PFSK-1 (cell line): ENCODE results near the gene ZNF202.

Experiments
- FOXP2 ChIP-seq: optimal IDR thresholded peaks from 2 replicates; pipeline ENCODE3; 2011; ENCODE audit warnings: borderline replicate concordance, control low read depth, inconsistent platforms; ENCODE audit not compliant: insufficient read depth; ENCODE audit errors: extremely low read length, extremely low read depth
- POLR2AphosphoS5 ChIP-seq: IDR thresholded peaks from 2 replicates; pipeline ENCODE4 v1.6.1; 2012; ENCODE audit warnings: low read depth, mild to moderate bottlenecking, control low read depth, low read length, moderate library complexity
- REST ChIP-seq, 2 experiments: IDR thresholded peaks; 2 replicates each; pipeline versions ENCODE4 v1.6.1 to v1.8.0; 2011 to 2012; ENCODE audit warnings: low read depth in 2 of 2, low read length in 2 of 2, control low read depth in 1 of 2, inconsistent platforms in 1 of 2, mild to moderate bottlenecking in 1 of 2, moderate library complexity in 1 of 2; ENCODE audit not compliant: insufficient read depth in 1 of 2
- SIN3A ChIP-seq: IDR thresholded peaks from 2 replicates; pipeline ENCODE4 v1.6.1; 2012; ENCODE audit warnings: mild to moderate bottlenecking, low read length, moderate library complexity, borderline replicate concordance; ENCODE audit not compliant: insufficient read depth
- TAF1 ChIP-seq: IDR thresholded peaks from 2 replicates; pipeline ENCODE4 v1.6.1; 2012; ENCODE audit warnings: low read length, control low read depth, borderline replicate concordance; ENCODE audit not compliant: insufficient read depth

Gene ZNF202

GRCh38 chr11:123683428-123684170 lies 57.9 kb downstream of the ZNF202 start:
- TF ChIP-seq FOXP2 (no peak), SIN3A (no peak), TAF1 (no peak), POLR2AphosphoS5 (no peak), REST (IDR thresholded peaks at IDR 0.05; ENCODE audit: insufficient read depth in 1 of 2, low read depth in 2 of 2, low read length in 2 of 2) (no peak)

DNA sequence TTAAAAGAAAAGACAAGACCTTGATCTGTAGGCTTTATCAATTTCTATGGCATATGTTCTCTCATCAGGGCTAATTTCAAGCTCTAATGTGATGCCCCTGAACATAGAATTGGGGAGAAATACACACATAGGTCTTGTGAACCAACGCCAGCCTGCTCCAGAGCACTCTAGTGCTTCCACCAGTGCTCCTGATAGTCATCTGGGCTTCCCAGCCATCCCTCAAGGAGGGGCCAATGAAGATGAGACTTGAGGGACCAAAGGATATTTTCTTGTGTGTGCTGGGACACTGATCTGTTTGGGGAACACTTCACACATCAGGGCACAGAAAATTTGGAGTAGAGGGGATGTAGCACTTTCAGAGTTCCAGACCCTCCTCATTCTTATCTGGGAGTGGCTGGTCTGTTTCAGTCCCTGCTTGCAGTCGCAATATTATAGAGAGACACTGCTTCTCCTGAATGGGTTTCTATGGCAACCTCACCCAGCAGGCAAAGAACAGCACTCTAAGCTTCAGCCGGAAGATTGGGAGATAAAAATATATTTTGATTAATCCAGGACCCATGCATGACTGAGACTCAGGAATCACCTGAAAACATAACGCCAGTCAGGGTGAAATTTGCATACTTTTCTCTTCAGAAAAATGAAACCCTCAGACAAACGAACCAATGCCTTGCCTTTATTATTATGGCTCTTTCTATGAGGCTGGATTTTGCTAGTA lies 58.6 kb downstream of the ZNF202 start:
- TF ChIP-seq FOXP2 (no peak), SIN3A (no peak), TAF1 (no peak), POLR2AphosphoS5 (no peak), REST (IDR thresholded peaks at IDR 0.05; ENCODE audit: insufficient read depth in 1 of 2, low read depth in 2 of 2, low read length in 2 of 2) (no peak)

GRCh38 chr11:123681030-123681429 lies 60.4 kb downstream of the ZNF202 start:
- TF ChIP-seq TAF1 (no peak), POLR2AphosphoS5 (no peak)

DNA sequence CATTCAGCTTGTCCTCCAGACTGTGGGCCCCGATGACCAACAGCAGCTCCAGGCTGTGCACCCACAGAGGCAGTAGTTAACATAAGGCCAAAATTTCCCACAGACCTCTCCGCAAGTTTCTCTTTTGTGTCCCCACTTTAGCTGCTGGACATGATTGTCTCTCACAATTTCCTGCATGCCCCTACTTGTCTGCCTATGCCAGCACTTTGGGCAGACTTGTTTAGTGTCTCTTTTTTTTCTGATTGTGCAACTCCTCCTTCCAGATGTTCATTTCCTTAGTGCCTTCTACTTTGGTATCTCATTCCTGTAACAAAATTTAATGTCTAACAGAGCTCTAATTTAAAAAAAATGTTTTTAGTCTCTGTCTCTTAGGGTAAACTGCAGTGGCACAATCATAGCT lies 63.2 kb downstream of the ZNF202 start:
- TF ChIP-seq REST (IDR thresholded peaks at IDR 0.05; ENCODE audit: insufficient read depth in 1 of 2, low read depth in 2 of 2, low read length in 2 of 2) = no peak
- TF ChIP-seq SIN3A = no peak
- no peak for TF ChIP-seq TAF1
- no peak for TF ChIP-seq POLR2AphosphoS5
- TF ChIP-seq FOXP2 = no peak

DNA sequence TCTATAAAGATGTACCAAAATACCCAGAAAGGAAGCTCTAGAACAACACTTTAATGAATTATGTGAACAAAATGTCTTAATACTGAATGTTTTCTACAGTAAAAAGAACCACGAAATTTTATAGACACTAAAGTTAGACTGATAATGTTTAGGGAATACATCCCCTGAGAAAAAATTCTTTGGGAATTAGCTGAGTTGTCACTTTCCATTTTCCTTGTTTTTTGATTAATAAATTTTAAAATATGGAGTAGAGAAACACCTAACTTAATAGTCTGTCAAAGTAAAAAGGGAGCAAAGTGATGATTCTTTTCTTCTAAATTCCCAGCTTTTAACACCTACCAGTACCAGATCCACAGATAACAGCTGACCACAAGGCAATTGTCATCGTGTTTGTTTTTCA lies 64.0 kb downstream of the ZNF202 start:
- TF ChIP-seq TAF1 = no peak
- TF ChIP-seq REST (IDR thresholded peaks at IDR 0.05; ENCODE audit: insufficient read depth in 1 of 2, low read depth in 2 of 2, low read length in 2 of 2) = no peak
- no peak for TF ChIP-seq POLR2AphosphoS5
- no peak for TF ChIP-seq FOXP2
- TF ChIP-seq SIN3A = no peak
